ENCODE results near the gene IRF2BPL.

- TF ChIP-seq TAF7 (tag; IDR thresholded peaks at IDR 0.05) (no peak), NCOA6 (IDR thresholded peaks at IDR 0.05) (no peak), MTF1 (CRISPR knock-in tag; IDR thresholded peaks at IDR 0.05; ENCODE audit: borderline replicate concordance) (no peak), FOXO4 (CRISPR knock-in tag; IDR thresholded peaks at IDR 0.05) (no peak), RUNX1 (IDR thresholded peaks at IDR 0.05; ENCODE audit: low read depth) (no peak), NFATC3 (IDR thresholded peaks at IDR 0.05) (no peak), TAF1 (IDR thresholded peaks at IDR 0.05; ENCODE audit: control insufficient read depth, extremely low read depth, insufficient read depth, low read length, severe bottlenecking) (no peak), SPI1 (IDR thresholded peaks at IDR 0.05; ENCODE audit: borderline replicate concordance, low read depth, low read length) (no peak)
Measured at GRCh38 chr14:77024171-77024691, 4.3 kb downstream of the IRF2BPL start.

All from K562 (cell line).